Measurements from ENCODE around the gene ACAA1.

GRCh38 chr3:38171622-38172021 lies 34.7 kb upstream of the ACAA1 start:
- TF ChIP-seq CTCF (conservative IDR thresholded peaks at IDR 0.05; ENCODE audit: low read depth, low read length) (no peak), EZH2 (IDR thresholded peaks at IDR 0.05; ENCODE audit: borderline replicate concordance, low read depth, low read length, poor library complexity, severe bottlenecking) (no peak)

Data from A673 (cell line).